COLO829 (cell line): ENCODE results near the gene HERPUD2.
"Not testable (repeated sequence)": the region's sequence is repeated elsewhere in the genome, so short reads cannot be mapped to it uniquely, and the experiment has no call there.

ENCODE experiments used
- DNase-seq: peaks from one replicate; pipeline ENCODE4 v3.0.0; 2012; ENCODE audit warnings: low spot score

The HERPUD2 gene

GRCh38 chr7:35714407-35714806, 19.5 kb upstream of the HERPUD2 start:
- no peak for DNase-seq

- no peak for DNase-seq
These were observed 17.8 kb upstream of the HERPUD2 start for GRCh38 chr7:35712563-35713226.

GRCh38 chr7:35707422-35707821, 12.5 kb upstream of the HERPUD2 start:
- no peak for DNase-seq

- DNase-seq: no peak
These were observed 11.1 kb upstream of the HERPUD2 start for GRCh38 chr7:35705932-35706461.

GRCh38 chr7:35704261-35704660, 9.3 kb upstream of the HERPUD2 start:
- no peak for DNase-seq

GRCh38 chr7:35702541-35702940, 7.6 kb upstream of the HERPUD2 start:
- DNase-seq: no peak

GRCh38 chr7:35701287-35701900, 6.5 kb upstream of the HERPUD2 start:
- DNase-seq: no peak

- no peak for DNase-seq
These were observed 5.9 kb upstream of the HERPUD2 start for GRCh38 chr7:35700865-35701264.

- DNase-seq: no peak
These were observed 5.4 kb upstream of the HERPUD2 start for GRCh38 chr7:35700333-35700732.

GRCh38 chr7:35699796-35700305, 4.9 kb upstream of the HERPUD2 start:
- DNase-seq: no peak

- not testable (repeated sequence) for DNase-seq
These were observed 3.4 kb upstream of the HERPUD2 start for GRCh38 chr7:35698382-35698781.

- no peak for DNase-seq
These were observed 2.7 kb upstream of the HERPUD2 start for GRCh38 chr7:35697414-35698175.

GRCh38 chr7:35695987-35696386, 1.1 kb upstream of the HERPUD2 start:
- DNase-seq: no peak

- no peak for DNase-seq
These were observed 527 bp upstream of the HERPUD2 start for GRCh38 chr7:35695473-35695850.

GRCh38 chr7:35694161-35694783, 663 bp downstream of the HERPUD2 start:
- DNase-seq: no peak

- DNase-seq: no peak
These were observed 3.1 kb downstream of the HERPUD2 start for GRCh38 chr7:35691827-35692307.

GRCh38 chr7:35691366-35691765, 3.6 kb downstream of the HERPUD2 start:
- no peak for DNase-seq

GRCh38 chr7:35690614-35691013, 4.3 kb downstream of the HERPUD2 start:
- DNase-seq: not testable (repeated sequence)

GRCh38 chr7:35685781-35686180, 9.2 kb downstream of the HERPUD2 start:
- no peak for DNase-seq

- no peak for DNase-seq
These were observed 13.5 kb downstream of the HERPUD2 start for GRCh38 chr7:35681231-35682029.

- DNase-seq: no peak
These were observed 14.4 kb downstream of the HERPUD2 start for GRCh38 chr7:35680403-35681013.
